IMR-90 (cell line): ENCODE measurements around the gene SLC34A3. TPM values are rescaled to one million over a fixed set of nuclear protein-coding genes. Genes with fewer than 3 reads are reported as not detected.

Experiments
- ATAC-seq: fragments of 200-7000 bp; cut with Tn5 transposase; 2 replicates; pipeline ENCODE4 v1.9.1; 2020; ENCODE audit warnings: low read depth, mild to moderate bottlenecking, moderate library complexity
- BruUV-seq: library from RNA; stranded (reverse); fragments of 400-500 nt; replicated peaks from 2 replicates; lab custom pipeline; 2021; lab: Mats Ljungman, UMichigan
- CTCF ChIA-PET: fragments of 300-600 bp; formaldehyde crosslinking; extraction: SDS; loops from one replicate; lab custom pipeline; 2021; ENCODE audit warnings: antibody characterized with exemption; lab: Yijun Ruan, JAX
- POLR2A ChIA-PET: fragments of 300-600 bp; sonication (Branson Sonifier 250); formaldehyde crosslinking; loops from one replicate; lab custom pipeline; 2022; ENCODE audit warnings: antibody characterized with exemption; ENCODE audit not compliant: unreplicated experiment; lab: Charles Lee
- DNase-seq: peaks from one replicate; pipeline ENCODE4 v3.0.0; 2013
- H2AFZ ChIP-seq: replicated peaks from 2 replicates; pipeline ENCODE3; 2013; ENCODE audit warnings: low read length, mild to moderate bottlenecking; ENCODE audit not compliant: poor library complexity
- H2AK5ac ChIP-seq: 2 replicates; pipeline ENCODE4 v1.6.1; 2013; ENCODE audit warnings: low read depth, low read length, inconsistent platforms
- H2AK9ac ChIP-seq: replicated peaks from 2 replicates; pipeline ENCODE3; 2013; ENCODE audit warnings: mild to moderate bottlenecking, low read depth, low read length, moderate library complexity; ENCODE audit not compliant: poor library complexity
- H2BK120ac ChIP-seq: 2 replicates; pipeline ENCODE4 v1.6.1; 2013; ENCODE audit warnings: low read depth, low read length, inconsistent platforms
- H2BK15ac ChIP-seq: 3 replicates; pipeline ENCODE4 v1.6.1; 2013; ENCODE audit warnings: low read depth, low read length, inconsistent platforms
- H2BK20ac ChIP-seq: 2 replicates; pipeline ENCODE4 v1.6.1; 2013; ENCODE audit warnings: low read depth, mild to moderate bottlenecking, inconsistent platforms, low read length, moderate library complexity
- H2BK5ac ChIP-seq: 2 replicates; pipeline ENCODE4 v1.6.1; 2013; ENCODE audit warnings: mild to moderate bottlenecking, low read depth, low read length, inconsistent platforms; ENCODE audit not compliant: poor library complexity, severe bottlenecking
- H3K14ac ChIP-seq: replicated peaks from 2 replicates; pipeline ENCODE4 v1.6.1; 2013; ENCODE audit warnings: low read depth, low read length, inconsistent platforms
- H3K18ac ChIP-seq: 2 replicates; pipeline ENCODE4 v1.6.1; 2013; ENCODE audit warnings: low read depth, low read length, control low read depth
- H3K23ac ChIP-seq: 2 replicates; pipeline ENCODE4 v1.6.1; 2013; ENCODE audit warnings: low read depth, low read length, inconsistent platforms
- H3K27ac ChIP-seq: 2 replicates; pipeline ENCODE4 v1.5.1; 2013; ENCODE audit warnings: mild to moderate bottlenecking, control low read depth, low read length; ENCODE audit not compliant: insufficient read depth
- H3K27me3 ChIP-seq: 2 replicates; pipeline ENCODE4 v1.6.1; 2013; ENCODE audit warnings: low read length; ENCODE audit not compliant: control insufficient read depth, insufficient read depth
- H3K36me3 ChIP-seq: 2 replicates; pipeline ENCODE4 v1.6.1; 2013; ENCODE audit warnings: low read length, mixed read lengths; ENCODE audit not compliant: control insufficient read depth, insufficient read depth
- H3K4ac ChIP-seq: 2 replicates; pipeline ENCODE4 v1.6.1; 2013; ENCODE audit warnings: low read depth, low read length, inconsistent platforms
- H3K4me1 ChIP-seq: 2 replicates; pipeline ENCODE4 v1.6.1; 2013; ENCODE audit warnings: low read length, mixed read lengths; ENCODE audit not compliant: control insufficient read depth, insufficient read depth
- H3K4me2 ChIP-seq: 2 replicates; pipeline ENCODE4 v1.6.1; 2013; ENCODE audit warnings: low read depth, mild to moderate bottlenecking, control low read depth, low read length, moderate library complexity
- H3K4me3 ChIP-seq: 2 replicates; pipeline ENCODE4 v1.5.1; 2013; ENCODE audit warnings: low read depth, mild to moderate bottlenecking, control low read depth, low read length, moderate library complexity; ENCODE audit not compliant: insufficient read depth
- H3K56ac ChIP-seq: 2 replicates; pipeline ENCODE4 v1.6.1; 2013; ENCODE audit warnings: low read length, inconsistent platforms; ENCODE audit not compliant: insufficient read depth; ENCODE audit errors: extremely low read depth
- H3K79me1 ChIP-seq, 2 experiments: 2 replicates each; pipeline ENCODE4 v1.6.1; 2013; ENCODE audit warnings: low read length in 2 of 2, inconsistent platforms in 1 of 2, low read depth in 1 of 2
- H3K9ac ChIP-seq: 2 replicates; pipeline ENCODE4 v1.6.1; 2013; ENCODE audit warnings: low read depth, low read length, control low read depth
- H3K9me1 ChIP-seq: 2 replicates; pipeline ENCODE4 v1.6.1; 2013; ENCODE audit warnings: low read length, inconsistent platforms; ENCODE audit not compliant: insufficient read depth
- H3K9me3 ChIP-seq: 2 replicates; pipeline ENCODE4 v1.6.1; 2013; ENCODE audit warnings: low read length; ENCODE audit not compliant: control insufficient read depth, insufficient read depth
- H4K20me1 ChIP-seq: 2 replicates; pipeline ENCODE4 v1.6.1; 2013; ENCODE audit warnings: low read length, inconsistent platforms; ENCODE audit not compliant: insufficient read depth
- H4K5ac ChIP-seq: 2 replicates; pipeline ENCODE4 v1.6.1; 2013; ENCODE audit warnings: mild to moderate bottlenecking, low read depth, low read length, control low read depth
- H4K8ac ChIP-seq, 2 experiments: 2 replicates each; pipeline ENCODE4 v1.6.1; 2013; ENCODE audit warnings: low read depth in 2 of 2, low read length in 2 of 2, control low read depth in 1 of 2, inconsistent platforms in 1 of 2
- H4K91ac ChIP-seq: 2 replicates; pipeline ENCODE4 v1.6.1; 2013; ENCODE audit warnings: low read depth, low read length, inconsistent platforms; ENCODE audit not compliant: insufficient read depth
- BHLHE40 ChIP-seq: fragments of 150-350 bp; IDR thresholded peaks from 2 replicates; pipeline ENCODE4 v1.6.1; 2016; ENCODE audit warnings: mild to moderate bottlenecking, low read depth, low read length
- CEBPB ChIP-seq: IDR thresholded peaks from 2 replicates; pipeline ENCODE4 v1.6.1; 2012; ENCODE audit warnings: low read depth, low read length, improper control_type of control experiment
- CHD1 ChIP-seq: IDR thresholded peaks from 2 replicates; pipeline ENCODE4 v1.6.1; 2012; ENCODE audit warnings: low read depth, low read length, improper control_type of control experiment
- ELK1 ChIP-seq: fragments of 150-350 bp; IDR thresholded peaks from 2 replicates; pipeline ENCODE4 v1.6.1; 2016; ENCODE audit warnings: low read depth, mild to moderate bottlenecking, low read length, moderate library complexity, borderline replicate concordance
- FOS ChIP-seq: fragments of 150-350 bp; IDR thresholded peaks from 2 replicates; pipeline ENCODE4 v1.6.1; 2016; ENCODE audit warnings: low read depth, low read length
- NFE2L2 ChIP-seq: fragments of 150-350 bp; IDR thresholded peaks from 2 replicates; pipeline ENCODE4 v1.6.1; 2016; ENCODE audit warnings: low read depth, mild to moderate bottlenecking, low read length
- POLR2A ChIP-seq: IDR thresholded peaks from 2 replicates; pipeline ENCODE4 v1.6.1; 2012; ENCODE audit warnings: mild to moderate bottlenecking, low read depth, low read length
- RAD21 ChIP-seq: IDR thresholded peaks from 2 replicates; pipeline ENCODE4 v1.6.1; 2012; ENCODE audit warnings: low read length, improper control_type of control experiment
- RCOR1 ChIP-seq: IDR thresholded peaks from 2 replicates; pipeline ENCODE4 v1.6.1; 2012; ENCODE audit warnings: mild to moderate bottlenecking, low read length, improper control_type of control experiment; ENCODE audit not compliant: insufficient replicate concordance
- RFX5 ChIP-seq: IDR thresholded peaks from 2 replicates; pipeline ENCODE4 v1.8.0; 2012; ENCODE audit warnings: low read depth, mild to moderate bottlenecking, low read length, moderate library complexity
- SMC3 ChIP-seq: fragments of 150-350 bp; IDR thresholded peaks from 2 replicates; pipeline ENCODE4 v1.6.1; 2016; ENCODE audit warnings: low read depth, mild to moderate bottlenecking, antibody characterized with exemption, low read length, moderate library complexity
- USF2 ChIP-seq: fragments of 150-350 bp; IDR thresholded peaks from 2 replicates; pipeline ENCODE4 v1.6.1; 2017; ENCODE audit warnings: mild to moderate bottlenecking, antibody characterized with exemption, low read length, low read depth
- WGBS, 2 experiments: methylation state at CpG; one replicate each; pipeline versions ENCODE4 v1.1.5 to v1.1.7; 2013; ENCODE audit warnings: missing lambda C conversion rate in 2 of 2; ENCODE audit not compliant: insufficient read length in 1 of 2; ENCODE audit errors: extremely low coverage in 2 of 2; 5-methylcytosine and 5-hydroxymethylcytosine counted together
- dilution Hi-C: fragments of 300-500 bp; cut with HindIII; formaldehyde crosslinking; loops from one replicate; pipeline ENCODE4 v1.14.3; 2018; ENCODE audit warnings: low sequenced_read_pairs; ENCODE audit not compliant: unreplicated experiment
- in situ Hi-C: fragments of 300-500 bp; cut with MboI; formaldehyde crosslinking; loops from 3 replicates; pipeline ENCODE4 v1.14.3; 2019; ENCODE audit warnings: low sequenced_read_pairs, inconsistent platforms, mixed read lengths
- intact Hi-C: fragments of 100-400 bp; cut with micrococcal nuclease; formaldehyde crosslinking; loops from 2 replicates; pipeline ENCODE4 v1.10.0; 2022
- polyA plus RNA-seq, 3 experiments: library from polyadenylated mRNA; depleted of rRNA; stranded (reverse); fragments of >200 nt; gene quantifications; 2 replicates each; pipeline ENCODE4 v1.2.3, GENCODE V29; 2012; ENCODE audit warnings: low replicate concordance in 1 of 3
- total RNA-seq: library from RNA; depleted of rRNA; stranded (reverse); fragments of >200 nt; gene quantifications from 2 replicates; pipeline ENCODE4 v1.2.3, GENCODE V29; 2012

Gene SLC34A3
- total and polyA plus RNA-seq, 2 of the 4 experiments (the other 2 are of a cell fraction): not detected

DNA sequence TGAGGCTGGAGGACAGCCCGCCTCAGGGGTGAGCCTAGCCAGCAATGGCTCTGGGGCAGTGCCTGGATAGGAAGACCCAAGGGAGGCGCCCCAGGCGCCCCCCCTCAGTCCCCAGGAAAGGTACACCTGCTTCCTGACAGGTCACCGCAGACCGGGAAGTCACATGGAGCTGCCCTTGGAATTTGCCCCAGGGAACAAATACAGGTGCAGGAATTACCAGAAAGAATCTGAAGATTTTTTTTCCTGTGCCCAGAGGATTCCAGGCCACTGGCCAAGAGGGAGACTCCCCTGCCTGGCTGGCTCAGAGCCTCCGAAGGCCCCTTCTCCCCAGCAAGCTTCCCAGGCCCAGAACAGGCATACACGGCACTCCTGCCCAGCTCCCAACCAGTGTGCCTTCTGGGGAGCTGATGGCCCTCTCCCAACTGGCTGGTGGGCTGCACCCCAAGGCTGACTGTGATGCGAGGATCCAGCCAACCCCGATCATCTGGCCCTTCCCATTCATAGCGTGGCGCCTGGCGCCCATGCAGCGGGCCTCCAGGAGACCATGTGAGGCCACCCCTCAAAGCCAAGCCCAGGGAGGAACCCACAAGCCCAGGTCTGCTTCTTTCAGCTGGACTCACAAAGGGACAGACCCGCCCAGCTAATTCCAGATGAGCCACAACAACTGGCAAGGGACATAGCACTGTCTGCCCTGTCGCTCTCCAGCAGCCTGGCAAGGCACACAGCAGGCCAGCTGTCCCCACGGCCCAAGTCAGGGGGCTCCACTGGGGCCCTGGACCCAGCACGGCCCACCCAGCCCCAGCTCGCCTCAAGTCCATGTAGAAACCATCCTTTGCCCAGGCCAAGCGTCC lies 32.4 kb upstream of the SLC34A3 start:
- Histone ChIP-seq H3K27ac (no peak overlapping the region), H4K20me1 (peaks cover 34% of the 10 kb centered on the region), H3K27me3 (no peaks in the 10 kb centered on the region), H4K8ac (no peak overlapping the region), H2BK15ac (no peak overlapping the region), H3K4me2 (peak overlapping the region; percentile 69; the same call in 1 of the 2 replicates), H3K4me3 (no peak overlapping the region), H2BK5ac (no peak overlapping the region), H3K4me1 (peaks cover 17% of the 10 kb centered on the region), H3K56ac (no peak overlapping the region), H3K4ac (no peak overlapping the region), H4K5ac (no peak overlapping the region), H3K79me1 (peaks cover 9 to 77% of the 10 kb centered on the region in 2 experiments), H2BK20ac (no peak overlapping the region), H2BK120ac (no peak overlapping the region), H2AK9ac (peak overlapping the region; percentile 89), H3K14ac (no peak overlapping the region), H3K9me3 (no peaks in the 10 kb centered on the region), H4K91ac (no peak overlapping the region), H3K9me1 (0 out of 2 replicates have a peak, but pooled peaks cover 2% of the 10 kb centered on the region), H3K9ac (no peak overlapping the region), H3K36me3 (no peaks in the 10 kb centered on the region), H3K18ac (no peak overlapping the region), H2AFZ (no peak overlapping the region), H2AK5ac (no peak overlapping the region), H3K23ac (peak overlapping the region; percentile 51; the same call in 1 of the 2 replicates)
- ChIA-PET POLR2A (interaction anchor here (1.3 kb wide), 2 partner anchors 9 to 43 kb away, joined by 3 to 4 read pairs; partner anchors contain the start of genes SSNA1 and TUBB4B), CTCF (no interaction called here)
- in situ Hi-C loops: no loop called here
- ATAC-seq (no peak), DNase-seq (no peak)
- TF ChIP-seq RCOR1 (no peak), RFX5 (no peak), USF2 (no peak), ELK1 (no peak), FOS (no peak), SMC3 (no peak), BHLHE40 (no peak), CHD1 (no peak), POLR2A (no peak), RAD21 (no peak), NFE2L2 (no peak), CEBPB (no peak)
- dilution Hi-C loops: no loop called here
- no TSS peak for BruUV-seq
- intact Hi-C loops: no loop called here
- WGBS, 2 experiments: 89% methylated on average over 12 of the region's 19 CpGs; no CpG with 5 or more reads in 1 of the 2 experiments
